OCI-LY3 (cell line): ENCODE data around the gene MYZAP.

Experiments used
- CTCF ChIP-seq: fragments of 200-600, 300-600 bp; sonication (generic); IDR thresholded peaks from 2 replicates; pipeline ENCODE4 v1.5.1; 2014; ENCODE audit warnings: antibody characterized with exemption, low read length, low read depth
- EZH2phosphoT487 ChIP-seq: fragments of 200-600 bp; shearing (Covaris generic); IDR thresholded peaks from 2 replicates; pipeline ENCODE4 v1.6.1; 2018; ENCODE audit warnings: antibody characterized with exemption, mixed run types, low read depth

GRCh38 chr15:57599296-57599810 lies 7.6 kb downstream of the MYZAP start:
- TF ChIP-seq CTCF = no peak
- TF ChIP-seq EZH2phosphoT487 = no peak
